HAP-1 (cell line): ENCODE measurements around the gene ANKRD50.

Source experiments
- DNase-seq, 2 experiments: peaks; one replicate each; pipeline ENCODE4 v3.0.0-alpha.2; 2016 to 2020; ENCODE audit warnings: low spot score in 2 of 2
- H3K27me3 ChIP-seq: fragments of 250-450 bp; sonication (Bioruptor Pico); 2 replicates; pipeline ENCODE4 v1.5.1; 2020; ENCODE audit warnings: low read depth, mild to moderate bottlenecking, moderate library complexity
- H3K36me3 ChIP-seq: fragments of 250-450 bp; sonication (Bioruptor Pico); replicated peaks from 2 replicates; pipeline ENCODE4 v1.5.1; 2020; ENCODE audit warnings: mild to moderate bottlenecking
- H3K4me1 ChIP-seq: fragments of 250-450 bp; sonication (Bioruptor Pico); 2 replicates; pipeline ENCODE4 v1.5.1; 2020; ENCODE audit warnings: mild to moderate bottlenecking
- H3K4me3 ChIP-seq: fragments of 250-450 bp; sonication (Bioruptor Pico); 2 replicates; pipeline ENCODE4 v1.5.1; 2020; ENCODE audit warnings: mild to moderate bottlenecking, moderate library complexity
- H3K9me3 ChIP-seq: fragments of 250-450 bp; sonication (Bioruptor Pico); 2 replicates; pipeline ENCODE4 v1.5.1; 2020; ENCODE audit warnings: mild to moderate bottlenecking, moderate library complexity
- in situ Hi-C: fragments of 300-500 bp; cut with MboI; formaldehyde crosslinking; loops from 3 replicates; pipeline ENCODE4 v1.14.3; 2020; ENCODE audit warnings: low sequenced_read_pairs, inconsistent platforms, mixed read lengths

Gene ANKRD50

GRCh38 chr4:124637321-124637720 lies 75.2 kb downstream of the ANKRD50 start:
- H3K27me3 ChIP-seq: no peaks in the 10 kb centered on the region
- no peak overlapping the region for H3K4me3 ChIP-seq
- in situ Hi-C loops: no loop called here
- DNase-seq: no peak
- peaks cover 30% of the 10 kb centered on the region for H3K4me1 ChIP-seq
- no peaks in the 10 kb centered on the region for H3K9me3 ChIP-seq
- H3K36me3 ChIP-seq: no peaks in the 10 kb centered on the region

GRCh38 chr4:124636788-124637187 lies 75.7 kb downstream of the ANKRD50 start:
- Histone ChIP-seq H3K4me3 (no peak overlapping the region), H3K9me3 (no peaks in the 10 kb centered on the region), H3K36me3 (no peaks in the 10 kb centered on the region), H3K4me1 (peaks cover 35% of the 10 kb centered on the region), H3K27me3 (no peaks in the 10 kb centered on the region)
- DNase-seq: no peak
- in situ Hi-C loops: no loop called here

DNA sequence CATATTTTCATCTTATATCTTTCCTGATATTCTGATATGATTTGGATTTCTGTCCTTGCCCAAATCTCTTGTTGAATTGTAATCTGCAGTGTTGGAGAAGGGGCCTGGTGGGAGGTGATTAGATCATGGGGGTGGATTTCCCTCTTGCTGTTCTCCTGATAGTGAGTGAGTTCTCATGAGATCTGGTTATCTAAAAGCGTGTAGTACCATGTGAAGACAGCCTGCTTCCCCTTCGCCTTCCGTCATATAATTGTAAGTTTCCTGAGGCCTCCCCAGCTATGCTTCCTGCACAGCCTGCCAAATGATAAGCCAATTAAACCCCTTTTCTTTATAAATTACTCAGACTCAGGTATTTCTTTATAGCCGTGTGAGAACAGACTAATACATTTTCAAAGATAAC lies 77.2 kb downstream of the ANKRD50 start:
- peaks cover 41% of the 10 kb centered on the region for H3K4me1 ChIP-seq
- H3K9me3 ChIP-seq: no peaks in the 10 kb centered on the region
- no peaks in the 10 kb centered on the region for H3K27me3 ChIP-seq
- H3K4me3 ChIP-seq: no peak overlapping the region
- no peaks in the 10 kb centered on the region for H3K36me3 ChIP-seq
- in situ Hi-C loops: no loop called here
- no peak for DNase-seq

DNA sequence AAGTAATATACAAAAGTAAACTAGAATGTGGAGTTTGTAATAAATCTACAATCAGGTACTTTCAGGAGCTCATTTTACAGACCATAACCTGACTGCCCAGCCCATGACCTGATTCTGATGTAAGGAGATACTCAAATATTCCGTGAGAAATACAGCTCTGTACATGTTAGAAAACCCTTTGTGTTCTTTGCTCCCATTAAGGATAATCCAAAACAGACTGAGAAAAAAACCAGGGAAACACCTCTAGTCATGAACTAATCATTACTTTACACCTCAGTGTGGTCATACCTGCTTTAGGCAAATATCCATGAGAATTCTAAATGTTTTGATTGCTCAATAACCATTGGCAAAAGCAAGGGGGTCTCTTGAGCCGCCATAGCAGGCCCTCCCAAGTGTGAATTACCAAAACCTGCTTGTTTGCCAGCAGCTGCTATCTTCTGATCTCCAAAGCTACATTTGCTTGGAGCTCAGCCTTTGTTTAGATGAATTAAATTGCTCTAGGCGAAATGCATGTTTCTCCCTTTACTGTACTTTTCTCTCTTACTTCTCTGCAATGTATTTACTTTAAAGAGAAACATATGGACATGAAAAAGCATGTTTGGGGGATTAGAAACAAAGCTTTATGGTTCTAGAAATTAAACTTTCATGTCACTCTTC lies 79.1 kb downstream of the ANKRD50 start:
- in situ Hi-C loops: no loop called here
- no peaks in the 10 kb centered on the region for H3K27me3 ChIP-seq
- peak; percentile 33 to 53 for DNase-seq
- H3K4me1 ChIP-seq: peaks cover 41% of the 10 kb centered on the region
- no peaks in the 10 kb centered on the region for H3K9me3 ChIP-seq
- no peak overlapping the region for H3K4me3 ChIP-seq
- no peaks in the 10 kb centered on the region for H3K36me3 ChIP-seq

DNA sequence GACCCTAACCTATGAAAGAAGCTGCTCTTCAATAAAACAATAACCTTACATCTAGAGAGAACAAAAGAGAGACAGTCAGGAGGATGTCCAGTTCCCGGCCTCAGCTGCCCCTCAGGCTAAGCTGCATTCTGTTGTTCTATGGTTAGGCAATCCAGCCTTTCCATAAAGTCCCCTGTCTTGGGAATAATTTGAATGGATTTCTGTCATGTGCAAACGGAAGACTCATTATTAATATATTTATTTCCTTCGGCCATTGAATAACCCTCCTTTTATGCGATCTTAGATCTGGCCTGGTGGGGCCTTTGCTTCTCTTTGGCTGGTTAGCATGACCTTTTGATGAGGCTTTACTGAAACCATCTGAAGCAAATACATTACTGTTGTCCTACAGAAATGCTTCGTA lies 80.1 kb downstream of the ANKRD50 start:
- Histone ChIP-seq H3K27me3 (no peaks in the 10 kb centered on the region), H3K9me3 (no peaks in the 10 kb centered on the region), H3K4me1 (peaks cover 41% of the 10 kb centered on the region), H3K4me3 (no peak overlapping the region), H3K36me3 (no peaks in the 10 kb centered on the region)
- peak in 1 of 2 experiments; percentile 26 for DNase-seq
- in situ Hi-C loops: no loop called here

GRCh38 chr4:124631760-124632159 lies 80.8 kb downstream of the ANKRD50 start:
- Histone ChIP-seq H3K9me3 (no peaks in the 10 kb centered on the region), H3K4me3 (no peak overlapping the region), H3K27me3 (no peaks in the 10 kb centered on the region), H3K4me1 (peaks cover 41% of the 10 kb centered on the region), H3K36me3 (no peaks in the 10 kb centered on the region)
- peak; percentile 83 for DNase-seq
- in situ Hi-C loops: no loop called here

DNA sequence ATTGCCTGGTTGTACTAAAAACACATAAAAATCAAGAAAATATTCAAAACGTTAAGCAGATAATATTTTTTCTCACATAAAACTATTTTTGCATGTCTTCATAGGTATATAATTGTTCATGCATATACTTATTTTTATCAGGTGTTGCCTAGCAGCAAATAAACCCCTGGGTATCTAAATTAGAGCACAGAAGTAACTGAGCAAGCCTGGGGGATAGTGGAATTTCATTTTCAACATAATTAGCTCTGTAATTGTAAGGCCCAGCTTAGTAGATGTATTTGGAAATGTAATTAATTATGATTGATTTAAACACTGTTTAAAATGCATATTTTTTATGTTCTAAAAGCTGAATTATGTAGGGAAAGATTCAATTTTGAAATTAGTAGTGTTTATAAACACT lies 82.9 kb downstream of the ANKRD50 start:
- H3K9me3 ChIP-seq: no peaks in the 10 kb centered on the region
- in situ Hi-C loops: no loop called here
- peaks cover 35% of the 10 kb centered on the region for H3K4me1 ChIP-seq
- no peak for DNase-seq
- H3K27me3 ChIP-seq: no peaks in the 10 kb centered on the region
- H3K4me3 ChIP-seq: no peak overlapping the region
- H3K36me3 ChIP-seq: no peaks in the 10 kb centered on the region
